SK-N-SH (cell line): ENCODE measurements around the gene SHROOM2.

Experiments
- MXI1 ChIP-seq: IDR thresholded peaks from 2 replicates; pipeline ENCODE4 v1.6.1; 2012; ENCODE audit warnings: mild to moderate bottlenecking, low read depth, low read length, improper control_type of control experiment
- POLR2AphosphoS5 ChIP-seq: IDR thresholded peaks from 2 replicates; pipeline ENCODE4 v1.6.1; 2012; ENCODE audit warnings: low read depth, low read length
- TEAD4 ChIP-seq: IDR thresholded peaks from 2 replicates; pipeline ENCODE4 v1.4.0; 2012; ENCODE audit warnings: mild to moderate bottlenecking, borderline replicate concordance; ENCODE audit not compliant: insufficient read depth
- TF ChIP-seq, protein P1 (sequence below): fragments of 200-600 bp; sonication (generic); IDR thresholded peaks from 2 replicates; pipeline ENCODE4 v1.6.1; 2017; ENCODE audit warnings: antibody characterized with exemption, mild to moderate bottlenecking, moderate library complexity
- TF ChIP-seq, protein P2 (sequence below): IDR thresholded peaks from 2 replicates; pipeline ENCODE4 v1.4.0; 2012; ENCODE audit warnings: low read depth, borderline replicate concordance

DNA sequence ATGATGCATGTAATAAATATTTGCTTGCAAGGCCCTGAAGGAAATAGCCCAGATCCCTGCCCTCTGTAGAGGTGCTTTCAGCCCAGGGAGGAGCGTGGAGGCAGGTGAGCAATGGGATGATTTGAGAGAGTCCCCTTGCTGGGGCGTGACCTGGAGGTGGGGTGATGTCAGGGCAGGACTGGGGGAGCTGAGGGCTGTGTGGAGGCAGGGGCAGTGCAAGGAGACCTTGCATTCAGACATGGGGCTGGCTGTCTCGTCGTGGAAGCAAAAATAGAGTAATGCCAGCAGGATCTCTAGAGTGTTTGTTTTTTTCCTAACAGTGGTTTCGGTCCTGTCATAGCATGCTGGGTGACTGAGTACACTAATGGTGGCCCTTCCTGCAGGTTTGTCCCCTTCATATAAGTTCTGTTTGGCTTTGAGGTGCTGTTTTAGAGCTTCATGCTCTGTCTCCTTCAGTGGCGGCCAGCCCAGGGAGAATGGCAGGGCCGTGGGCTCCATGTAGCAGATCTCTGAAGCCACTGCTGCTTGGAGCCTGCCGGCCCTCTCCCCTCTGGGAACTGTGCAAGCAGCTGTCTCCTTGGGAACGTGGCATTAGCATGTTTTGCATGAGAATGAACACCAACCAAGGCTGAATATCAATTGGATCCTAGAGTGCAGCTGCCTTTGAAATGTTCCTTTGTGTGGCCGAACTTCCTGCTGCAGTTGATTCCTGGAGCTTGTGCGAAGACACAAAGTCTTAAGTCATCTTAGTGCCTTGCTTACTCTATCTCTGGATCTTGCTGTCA lies 141.7 kb downstream of the SHROOM2 start:
- TF ChIP-seq, protein P1, sequence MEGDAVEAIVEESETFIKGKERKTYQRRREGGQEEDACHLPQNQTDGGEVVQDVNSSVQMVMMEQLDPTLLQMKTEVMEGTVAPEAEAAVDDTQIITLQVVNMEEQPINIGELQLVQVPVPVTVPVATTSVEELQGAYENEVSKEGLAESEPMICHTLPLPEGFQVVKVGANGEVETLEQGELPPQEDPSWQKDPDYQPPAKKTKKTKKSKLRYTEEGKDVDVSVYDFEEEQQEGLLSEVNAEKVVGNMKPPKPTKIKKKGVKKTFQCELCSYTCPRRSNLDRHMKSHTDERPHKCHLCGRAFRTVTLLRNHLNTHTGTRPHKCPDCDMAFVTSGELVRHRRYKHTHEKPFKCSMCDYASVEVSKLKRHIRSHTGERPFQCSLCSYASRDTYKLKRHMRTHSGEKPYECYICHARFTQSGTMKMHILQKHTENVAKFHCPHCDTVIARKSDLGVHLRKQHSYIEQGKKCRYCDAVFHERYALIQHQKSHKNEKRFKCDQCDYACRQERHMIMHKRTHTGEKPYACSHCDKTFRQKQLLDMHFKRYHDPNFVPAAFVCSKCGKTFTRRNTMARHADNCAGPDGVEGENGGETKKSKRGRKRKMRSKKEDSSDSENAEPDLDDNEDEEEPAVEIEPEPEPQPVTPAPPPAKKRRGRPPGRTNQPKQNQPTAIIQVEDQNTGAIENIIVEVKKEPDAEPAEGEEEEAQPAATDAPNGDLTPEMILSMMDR, result no peak
- TF ChIP-seq MXI1, result no peak
- TF ChIP-seq TEAD4, result no peak
- no peak for TF ChIP-seq POLR2AphosphoS5
- TF ChIP-seq, protein P2, sequence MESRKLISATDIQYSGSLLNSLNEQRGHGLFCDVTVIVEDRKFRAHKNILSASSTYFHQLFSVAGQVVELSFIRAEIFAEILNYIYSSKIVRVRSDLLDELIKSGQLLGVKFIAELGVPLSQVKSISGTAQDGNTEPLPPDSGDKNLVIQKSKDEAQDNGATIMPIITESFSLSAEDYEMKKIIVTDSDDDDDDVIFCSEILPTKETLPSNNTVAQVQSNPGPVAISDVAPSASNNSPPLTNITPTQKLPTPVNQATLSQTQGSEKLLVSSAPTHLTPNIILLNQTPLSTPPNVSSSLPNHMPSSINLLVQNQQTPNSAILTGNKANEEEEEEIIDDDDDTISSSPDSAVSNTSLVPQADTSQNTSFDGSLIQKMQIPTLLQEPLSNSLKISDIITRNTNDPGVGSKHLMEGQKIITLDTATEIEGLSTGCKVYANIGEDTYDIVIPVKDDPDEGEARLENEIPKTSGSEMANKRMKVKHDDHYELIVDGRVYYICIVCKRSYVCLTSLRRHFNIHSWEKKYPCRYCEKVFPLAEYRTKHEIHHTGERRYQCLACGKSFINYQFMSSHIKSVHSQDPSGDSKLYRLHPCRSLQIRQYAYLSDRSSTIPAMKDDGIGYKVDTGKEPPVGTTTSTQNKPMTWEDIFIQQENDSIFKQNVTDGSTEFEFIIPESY, result no peak
